CD14-positive monocyte (primary cell): ENCODE measurements around the gene RHBDL1. TPM values are rescaled to one million over a fixed set of nuclear protein-coding genes. Genes with fewer than 3 reads are reported as not detected.

Experiments used
- DNase-seq, 3 donors: peaks; one replicate each; pipeline ENCODE4 v3.0.0-alpha.2; 2011 to 2022
- H2AFZ ChIP-seq: 2 replicates; pipeline ENCODE4 v1.6.0; 2012; ENCODE audit warnings: mild to moderate bottlenecking, low read depth, low read length, inconsistent platforms; ENCODE audit not compliant: insufficient read depth, poor library complexity, severe bottlenecking
- H3K27ac ChIP-seq, 2 donors: 1 replicate in 1 of 2; 2 replicates in 1 of 2; pipeline ENCODE4 v1.5.1; 2012 to 2013; ENCODE audit warnings: low read length in 2 of 2, control low read depth in 1 of 2, inconsistent platforms in 1 of 2, low read depth in 1 of 2, mild to moderate bottlenecking in 1 of 2
- H3K27me3 ChIP-seq, 2 donors: one replicate each; pipeline versions ENCODE4 v1.6.0 to v1.6.1; 2011 to 2013; ENCODE audit warnings: low read length in 2 of 2; ENCODE audit not compliant: control insufficient read depth in 2 of 2, insufficient read depth in 2 of 2
- H3K36me3 ChIP-seq, 2 donors: replicated peaks in 1 of 2; 1 replicate in 1 of 2; 2 replicates in 1 of 2; pipeline versions ENCODE4 v1.5.1 to v1.6.1; 2012 to 2013; ENCODE audit warnings: low read length in 2 of 2, control low read depth in 1 of 2, inconsistent platforms in 1 of 2, mild to moderate bottlenecking in 1 of 2; ENCODE audit not compliant: insufficient read depth in 2 of 2, control insufficient read depth in 1 of 2
- H3K4me1 ChIP-seq, 2 donors: 1 replicate in 1 of 2; 2 replicates in 1 of 2; pipeline versions ENCODE4 v1.5.1 to v1.6.1; 2012 to 2013; ENCODE audit warnings: low read length in 2 of 2, control low read depth in 1 of 2, inconsistent platforms in 1 of 2, mild to moderate bottlenecking in 1 of 2, moderate library complexity in 1 of 2; ENCODE audit not compliant: insufficient read depth in 2 of 2, control insufficient read depth in 1 of 2
- H3K4me2 ChIP-seq: replicated peaks from 2 replicates; pipeline ENCODE3; 2012; ENCODE audit warnings: low read length, moderate library complexity, mild to moderate bottlenecking; ENCODE audit not compliant: poor library complexity, severe bottlenecking; ENCODE audit errors: extremely low read depth
- H3K4me3 ChIP-seq, 3 experiments: fragments of 200-600 bp in 1 of 3; sonication (generic) in 1 of 3; replicated peaks in 1 of 3; 1 replicate in 2 of 3; 2 replicates in 1 of 3; pipeline ENCODE4 v1.5.1; 2011 to 2013; ENCODE audit warnings: low read length in 3 of 3, mild to moderate bottlenecking in 3 of 3, control low read depth in 2 of 3, low read depth in 2 of 3, inconsistent platforms in 1 of 3, moderate library complexity in 1 of 3
- H3K79me2 ChIP-seq: 2 replicates; pipeline ENCODE4 v1.6.0; 2012; ENCODE audit warnings: mild to moderate bottlenecking, control low read depth, inconsistent platforms, low read length, moderate library complexity; ENCODE audit not compliant: insufficient read depth
- H3K9ac ChIP-seq: 2 replicates; pipeline ENCODE4 v1.6.0; 2017; ENCODE audit warnings: low read length, mild to moderate bottlenecking; ENCODE audit not compliant: insufficient read depth, poor library complexity, severe bottlenecking
- H3K9me3 ChIP-seq, 2 donors: replicated peaks in 1 of 2; 1 replicate in 1 of 2; 2 replicates in 1 of 2; pipeline versions ENCODE4 v1.5.1 to v1.6.1; 2012 to 2013; ENCODE audit warnings: low read length in 2 of 2, control low read depth in 1 of 2; ENCODE audit not compliant: control insufficient read depth in 1 of 2, insufficient read depth in 1 of 2
- H4K20me1 ChIP-seq: 2 replicates; pipeline ENCODE4 v1.6.0; 2012; ENCODE audit warnings: mild to moderate bottlenecking, low read length, control low read depth, moderate library complexity; ENCODE audit not compliant: insufficient read depth
- H3K27ac Mint-ChIP-seq, 7 donors: one replicate each; pipeline ENCODE4 v1.8.0; 2020; ENCODE audit warnings: mild to moderate bottlenecking in 7 of 7, mixed read lengths in 7 of 7, moderate library complexity in 6 of 7, inconsistent platforms in 2 of 7
- H3K27me3 Mint-ChIP-seq, 3 donors: one replicate each; pipeline ENCODE4 v1.8.0; 2021 to 2022; ENCODE audit warnings: low read depth in 3 of 3, mild to moderate bottlenecking in 3 of 3, mixed read lengths in 3 of 3, moderate library complexity in 3 of 3, inconsistent platforms in 1 of 3
- H3K36me3 Mint-ChIP-seq, 2 donors: one replicate each; pipeline ENCODE4 v1.8.0; 2020; ENCODE audit warnings: mixed read lengths in 2 of 2, inconsistent platforms in 1 of 2, mild to moderate bottlenecking in 1 of 2
- H3K4me1 Mint-ChIP-seq: one replicate; pipeline ENCODE4 v1.8.0; 2020; ENCODE audit warnings: mild to moderate bottlenecking, mixed read lengths
- H3K4me3 Mint-ChIP-seq, 2 donors: one replicate each; pipeline ENCODE4 v1.8.0; 2020; ENCODE audit warnings: mild to moderate bottlenecking in 2 of 2, mixed read lengths in 2 of 2, moderate library complexity in 1 of 2
- H3K9me3 Mint-ChIP-seq, 7 donors: one replicate each; pipeline ENCODE4 v1.8.0; 2020 to 2022; ENCODE audit warnings: mixed read lengths in 7 of 7, mild to moderate bottlenecking in 6 of 7, moderate library complexity in 6 of 7, inconsistent platforms in 2 of 7
- WGBS: methylation state at CpG from one replicate; pipeline ENCODE4 v1.1.5; 2013; ENCODE audit warnings: missing lambda C conversion rate; ENCODE audit not compliant: insufficient coverage; 5-methylcytosine and 5-hydroxymethylcytosine counted together
- intact Hi-C, 2 donors: fragments of 100-400 bp; cut with micrococcal nuclease; formaldehyde crosslinking; loops; one replicate each; pipeline versions ENCODE4 v1.15.0 to v1.15.1; 2023
- polyA plus RNA-seq, 3 donors: library from polyadenylated mRNA; depleted of rRNA in 1 of 3; unstranded in 2 of 3; stranded (reverse) in 1 of 3; fragments of 300-500 nt in 2 of 3; fragments of >200 nt in 1 of 3; fragmentation: Illumina TruSeq in 2 of 3; gene quantifications; 1 replicate in 2 of 3; 2 replicates in 1 of 3; pipeline ENCODE4 v1.2.3, GENCODE V29; 2012 to 2021
- TF ChIP-seq, protein P1 (sequence below): fragments of 200-600 bp; IDR thresholded peaks from one replicate; pipeline ENCODE4 v1.8.0; 2022; ENCODE audit warnings: antibody characterized with exemption, mild to moderate bottlenecking

Gene RHBDL1
- polyA plus RNA-seq, 3 donors, result 1.3 TPM; not detected in 2

DNA sequence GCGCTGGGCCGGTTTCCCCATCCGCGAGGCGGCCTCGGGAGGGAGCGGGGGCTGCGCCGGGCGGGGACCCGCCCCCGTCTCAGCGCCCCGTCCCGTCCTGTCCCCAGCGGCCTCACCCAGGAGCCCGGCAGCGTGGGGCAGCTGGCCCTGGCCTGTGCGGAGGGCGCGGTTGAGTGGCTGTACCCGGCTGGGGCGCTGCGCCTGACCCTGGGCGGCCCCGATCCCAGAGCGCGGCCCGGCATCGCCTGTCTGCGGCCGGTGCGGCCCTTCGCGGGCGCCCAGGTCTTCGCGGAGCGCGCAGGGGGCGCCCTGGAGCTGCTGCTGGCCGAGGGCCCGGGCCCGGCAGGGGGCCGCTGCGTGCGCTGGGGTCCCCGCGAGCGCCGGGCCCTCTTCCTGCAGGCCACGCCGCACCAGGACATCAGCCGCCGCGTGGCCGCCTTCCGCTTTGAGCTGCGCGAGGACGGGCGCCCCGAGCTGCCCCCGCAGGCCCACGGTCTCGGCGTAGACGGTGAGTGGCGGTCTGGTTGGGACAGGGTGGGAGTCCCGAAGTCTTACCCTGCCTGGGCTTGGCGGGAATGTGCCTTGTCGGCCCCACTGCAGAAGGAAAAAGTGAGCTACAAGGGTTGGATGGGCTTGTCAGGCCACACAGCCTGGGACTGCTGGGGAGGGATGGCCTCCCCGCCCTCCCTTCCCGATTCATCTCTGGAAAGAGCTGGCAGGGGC, 40.2 kb downstream of the RHBDL1 start:
- no peaks in the 10 kb centered on the region for H3K36me3 ChIP-seq
- TF ChIP-seq, protein P1, sequence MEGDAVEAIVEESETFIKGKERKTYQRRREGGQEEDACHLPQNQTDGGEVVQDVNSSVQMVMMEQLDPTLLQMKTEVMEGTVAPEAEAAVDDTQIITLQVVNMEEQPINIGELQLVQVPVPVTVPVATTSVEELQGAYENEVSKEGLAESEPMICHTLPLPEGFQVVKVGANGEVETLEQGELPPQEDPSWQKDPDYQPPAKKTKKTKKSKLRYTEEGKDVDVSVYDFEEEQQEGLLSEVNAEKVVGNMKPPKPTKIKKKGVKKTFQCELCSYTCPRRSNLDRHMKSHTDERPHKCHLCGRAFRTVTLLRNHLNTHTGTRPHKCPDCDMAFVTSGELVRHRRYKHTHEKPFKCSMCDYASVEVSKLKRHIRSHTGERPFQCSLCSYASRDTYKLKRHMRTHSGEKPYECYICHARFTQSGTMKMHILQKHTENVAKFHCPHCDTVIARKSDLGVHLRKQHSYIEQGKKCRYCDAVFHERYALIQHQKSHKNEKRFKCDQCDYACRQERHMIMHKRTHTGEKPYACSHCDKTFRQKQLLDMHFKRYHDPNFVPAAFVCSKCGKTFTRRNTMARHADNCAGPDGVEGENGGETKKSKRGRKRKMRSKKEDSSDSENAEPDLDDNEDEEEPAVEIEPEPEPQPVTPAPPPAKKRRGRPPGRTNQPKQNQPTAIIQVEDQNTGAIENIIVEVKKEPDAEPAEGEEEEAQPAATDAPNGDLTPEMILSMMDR, result no peak
- H3K4me1 ChIP-seq, result peaks cover 22 to 32% of the 10 kb centered on the region in 2 donors
- H3K27me3 Mint-ChIP-seq, result peaks cover 47 to 77% (median 58%) of the 10 kb centered on the region in 3 donors
- H3K4me1 Mint-ChIP-seq, result peaks cover 16% of the 10 kb centered on the region
- H3K27me3 ChIP-seq, result peaks cover 11 to 72% of the 10 kb centered on the region in 2 donors
- H3K79me2 ChIP-seq, result no peaks in the 10 kb centered on the region
- 1% methylated on average over 73 of the region's 74 CpGs for WGBS
- H3K9me3 ChIP-seq, result peaks cover 4 to 9% of the 10 kb centered on the region in 2 donors
- H3K9ac ChIP-seq, result peak overlapping the region; percentile 4
- intact Hi-C loops, result no loop called here
- H3K27ac ChIP-seq, result no peak overlapping the region
- peak overlapping the region; percentile 64 to 83 for H3K4me3 Mint-ChIP-seq
- peak overlapping the region in 1 of 3 experiments; percentile 71 for H3K4me3 ChIP-seq
- H3K36me3 Mint-ChIP-seq, result peaks cover 0 to 3% of the 10 kb centered on the region in 2 donors
- H3K4me2 ChIP-seq, result peak overlapping the region; percentile 84
- no peak overlapping the region for H3K27ac Mint-ChIP-seq
- H3K9me3 Mint-ChIP-seq, result peaks cover 0 to 7% (median 0%) of the 10 kb centered on the region in 7 donors
- H4K20me1 ChIP-seq, result no peaks in the 10 kb centered on the region
- peak overlapping the region; percentile 74 for H2AFZ ChIP-seq
- no peak for DNase-seq

DNA sequence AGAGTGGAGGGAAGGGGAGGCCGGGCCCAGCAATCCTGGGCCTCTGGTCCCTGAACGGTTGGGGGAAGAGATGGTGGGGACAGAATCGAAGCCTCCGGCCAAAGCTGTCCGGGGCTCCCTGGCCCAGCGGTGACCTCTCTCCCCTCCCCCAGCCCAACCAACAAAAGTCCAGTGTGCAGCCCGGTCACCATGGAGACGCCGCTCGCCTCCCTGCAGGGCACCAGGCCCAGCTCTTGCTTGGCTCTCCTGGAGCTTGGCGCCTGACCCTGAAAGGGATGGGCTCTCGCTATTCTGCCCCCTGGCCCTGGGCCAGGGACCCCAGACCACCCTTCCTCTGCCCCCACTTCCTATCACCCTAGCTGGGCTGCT, 40.7 kb downstream of the RHBDL1 start:
- TF ChIP-seq, protein P1, result no peak
- H3K4me1 ChIP-seq, result peaks cover 23 to 37% of the 10 kb centered on the region in 2 donors
- intact Hi-C loops, result no loop called here

More for the DNA sequence above, 40.7 kb downstream of the RHBDL1 start:
- peak overlapping the region in 1 of 3 experiments; percentile 71 for H3K4me3 ChIP-seq
- H3K36me3 ChIP-seq, result no peaks in the 10 kb centered on the region
- no peak overlapping the region for H2AFZ ChIP-seq
- H3K4me2 ChIP-seq, result peak overlapping the region; percentile 84
- no peak overlapping the region for H3K27ac Mint-ChIP-seq
- H3K36me3 Mint-ChIP-seq, result peaks cover 0 to 3% of the 10 kb centered on the region in 2 donors
- 46% methylated on average over 7 of the region's 12 CpGs for WGBS
- H3K4me3 Mint-ChIP-seq, result peak overlapping the region; percentile 64 to 83
- H3K9ac ChIP-seq, result peak overlapping the region; percentile 4
- H3K9me3 Mint-ChIP-seq, result peaks cover 0 to 7% (median 0%) of the 10 kb centered on the region in 7 donors
- peaks cover 11 to 71% of the 10 kb centered on the region in 2 donors for H3K27me3 ChIP-seq
- no peak overlapping the region for H3K27ac ChIP-seq
- no peaks in the 10 kb centered on the region for H3K79me2 ChIP-seq
- DNase-seq, result no peak
- H3K27me3 Mint-ChIP-seq, result peaks cover 47 to 74% (median 56%) of the 10 kb centered on the region in 3 donors
- no peaks in the 10 kb centered on the region for H4K20me1 ChIP-seq
- peaks cover 16% of the 10 kb centered on the region for H3K4me1 Mint-ChIP-seq
- H3K9me3 ChIP-seq, result peaks cover 4 to 9% of the 10 kb centered on the region in 2 donors
